Measurements from ENCODE around the gene LZIC.
A peak's percentile ranks its signal among the peaks of the same experiment; 100 is the strongest.

The LZIC gene

DNA sequence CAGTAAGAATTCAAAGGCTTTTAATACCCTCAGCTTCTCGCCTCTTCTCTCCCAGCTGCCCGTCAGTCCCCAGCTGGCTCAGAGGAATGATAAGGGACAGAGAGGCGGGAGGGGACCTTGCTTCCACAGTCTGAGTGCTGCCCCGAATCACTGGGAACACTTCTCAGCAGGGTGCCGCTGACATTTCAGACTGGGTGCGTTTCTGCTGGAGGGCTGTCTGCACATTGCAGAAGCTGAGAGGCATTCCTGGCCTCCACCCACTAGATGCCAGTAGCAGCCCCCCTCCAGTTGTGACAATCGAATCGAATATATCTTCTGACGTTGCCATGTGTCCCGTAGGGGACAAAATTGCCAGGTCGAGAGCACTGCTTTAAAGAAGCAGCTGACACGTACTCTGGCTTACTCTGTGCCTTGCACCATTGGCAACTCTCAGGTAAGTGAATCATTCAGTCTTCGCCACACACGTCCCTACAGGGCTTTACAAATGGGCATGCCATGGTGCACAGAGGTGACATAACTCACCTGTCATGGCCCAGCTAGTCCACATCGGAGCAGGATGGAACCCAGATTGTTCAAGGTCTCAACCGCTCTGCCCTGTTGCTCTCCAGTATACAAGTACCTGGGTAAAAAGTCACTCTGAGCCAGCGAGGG, 57.0 kb downstream of the LZIC start:
- no peak for DNase-seq (ENCODE audit: low spot score)

DNA sequence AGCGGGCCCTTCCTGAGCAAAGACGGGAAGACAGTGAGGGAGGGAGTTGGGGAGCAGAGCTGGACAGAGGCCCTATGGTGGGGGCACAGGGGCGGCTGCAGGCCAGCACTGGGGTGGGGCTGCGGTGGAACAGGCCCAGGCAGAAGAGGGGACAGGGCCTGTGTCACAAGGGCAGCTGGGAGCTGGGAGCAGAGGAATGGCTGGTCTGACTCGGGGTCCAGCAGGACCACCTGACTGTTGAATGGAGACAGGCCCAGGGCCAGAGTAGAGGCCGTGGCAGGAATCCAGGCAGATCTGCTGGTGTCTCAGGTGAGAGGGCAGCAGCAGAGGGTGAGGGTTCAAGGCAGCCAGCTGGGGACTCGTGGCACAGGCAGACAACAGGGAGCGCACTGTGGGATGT, 58.4 kb downstream of the LZIC start:
- no peak for DNase-seq (ENCODE audit: low spot score)

DNA sequence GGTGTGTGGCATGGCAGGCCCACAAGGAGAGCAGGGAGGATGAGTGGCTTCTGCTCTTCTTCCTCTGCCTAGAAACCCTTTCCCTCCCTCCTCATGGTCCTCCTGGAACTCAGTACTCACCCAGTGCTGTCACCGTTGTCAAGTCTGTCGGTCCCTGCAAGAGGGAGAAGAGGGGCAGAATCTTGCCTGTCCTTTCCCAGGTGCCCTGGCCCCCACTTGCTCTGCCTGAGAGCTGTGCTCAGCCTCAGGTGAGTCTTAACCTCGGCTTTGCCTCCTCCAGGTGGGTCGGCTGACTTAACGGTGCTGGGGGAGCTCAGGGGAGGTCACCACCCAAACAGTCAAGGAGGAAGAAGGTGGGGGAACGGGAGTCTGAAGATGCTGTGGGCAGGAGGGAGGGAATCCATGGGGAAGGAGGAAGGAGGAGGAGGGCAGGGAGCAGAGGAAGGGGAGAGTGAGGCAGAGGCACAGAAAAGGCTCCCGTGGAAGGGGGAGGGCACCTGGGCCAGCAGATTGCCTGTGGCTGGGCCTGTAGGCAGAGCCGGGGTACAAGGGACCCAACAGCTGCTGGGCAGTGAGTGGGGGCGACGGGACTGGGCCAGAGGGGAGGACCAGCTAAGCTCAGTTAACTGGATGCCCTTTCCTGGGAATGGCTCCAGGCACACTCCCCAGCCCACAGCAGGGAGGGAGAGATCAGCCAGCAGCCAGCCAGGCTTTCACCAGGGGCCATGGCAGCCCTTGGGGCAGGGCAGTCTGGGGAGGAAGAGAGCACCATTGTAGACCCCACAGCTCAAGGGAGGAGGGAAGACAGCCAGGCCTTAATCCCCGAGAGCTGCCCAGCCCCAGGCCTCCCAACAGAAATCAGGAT, 59.4 kb downstream of the LZIC start:
- no peak for DNase-seq (ENCODE audit: low spot score)

DNA sequence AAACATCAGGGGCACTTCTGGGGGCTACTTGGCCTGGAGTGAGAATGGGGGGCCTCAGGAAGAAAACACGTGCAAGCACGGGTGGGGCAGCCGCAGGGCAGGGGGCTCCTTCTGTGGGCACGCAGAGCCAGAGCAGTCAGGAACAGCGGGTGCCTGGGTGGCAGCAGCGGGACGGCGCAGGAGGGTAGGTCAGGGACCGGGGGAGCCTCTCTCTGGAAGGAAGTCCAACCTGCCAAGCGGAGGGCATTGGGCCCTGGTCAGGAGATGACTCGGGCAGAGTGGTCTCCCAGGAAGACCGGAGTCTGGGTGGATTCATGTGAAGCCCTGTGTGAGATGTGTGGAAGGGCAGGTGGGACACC, 60.3 kb downstream of the LZIC start:
- no peak for DNase-seq (ENCODE audit: low spot score)

DNA sequence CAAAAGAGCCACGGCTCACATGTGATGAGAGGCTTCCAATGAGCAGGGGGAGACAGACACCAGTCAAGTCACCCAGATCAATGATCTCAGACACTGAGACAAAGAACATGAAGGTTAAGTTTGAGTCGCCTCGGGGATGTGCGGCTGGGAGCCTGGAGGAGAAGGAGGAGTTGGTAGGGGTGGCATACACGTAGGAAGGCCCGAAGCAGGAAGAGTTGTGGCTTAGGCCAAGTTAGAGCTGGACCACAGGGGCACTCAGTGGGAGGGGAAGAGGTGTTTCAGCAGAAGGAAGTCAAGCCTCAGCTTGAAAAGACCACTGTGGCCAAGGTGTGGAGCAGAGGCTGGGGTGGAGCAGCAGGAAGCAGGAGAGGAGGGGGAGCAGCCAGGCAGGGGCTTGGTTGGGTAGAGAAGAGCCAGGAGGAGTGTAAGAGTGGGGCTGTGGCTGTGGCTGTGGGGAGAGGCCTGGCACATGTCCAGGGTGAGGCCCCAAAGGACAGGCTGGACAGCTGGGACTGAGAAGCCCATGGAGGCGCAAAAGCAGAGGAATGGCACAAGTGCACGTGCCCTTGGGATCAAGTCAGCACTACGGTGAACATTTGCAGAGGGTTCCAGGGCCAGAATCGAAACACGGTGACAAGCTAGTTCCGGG, 60.8 kb downstream of the LZIC start:
- no peak for DNase-seq (ENCODE audit: low spot score)

DNA sequence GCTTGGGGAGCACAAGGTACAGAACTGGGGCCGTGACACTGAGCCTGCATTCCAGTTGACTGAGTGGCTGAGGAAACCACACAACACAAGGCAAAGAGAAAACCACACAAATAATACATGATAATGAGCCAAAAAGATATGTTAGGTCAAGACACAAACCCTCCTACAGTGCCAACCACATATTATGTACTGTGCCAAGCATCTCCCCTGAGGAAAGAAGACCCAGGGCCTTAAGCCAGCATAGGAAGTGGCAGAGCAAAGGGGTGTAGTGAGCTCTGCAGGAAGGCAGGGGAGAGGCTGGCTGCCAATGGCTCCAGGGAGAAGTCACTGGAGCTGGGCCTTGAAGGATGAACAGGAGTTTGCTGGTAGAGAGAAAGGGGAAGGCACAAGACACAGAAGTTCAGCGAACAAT, 61.3 kb downstream of the LZIC start:
- peak; percentile 76 for DNase-seq (ENCODE audit: low spot score)
